Urinary bladder (tissue), 4 donors: Measurements from ENCODE around the gene TMEM125. TPM values are rescaled to one million over a fixed set of nuclear protein-coding genes. Genes with fewer than 3 reads are reported as not detected.

Source experiments
- DNase-seq: peaks from one replicate; pipeline ENCODE4 v3.0.0-alpha.2; 2015; ENCODE audit errors: extremely low spot score
- H3K27ac ChIP-seq: one replicate; pipeline ENCODE4 v1.5.1; 2013; ENCODE audit warnings: low read depth, mild to moderate bottlenecking, moderate library complexity
- H3K36me3 ChIP-seq: one replicate; pipeline ENCODE4 v1.6.1; 2013; ENCODE audit warnings: mild to moderate bottlenecking, moderate library complexity; ENCODE audit not compliant: insufficient read depth
- H3K4me1 ChIP-seq: one replicate; pipeline ENCODE4 v1.6.1; 2013; ENCODE audit warnings: mild to moderate bottlenecking, moderate library complexity; ENCODE audit not compliant: insufficient read depth
- H3K4me3 ChIP-seq: one replicate; pipeline ENCODE4 v1.5.1; 2013; ENCODE audit warnings: low read depth, low read length
- WGBS: extraction: QIAGEN DNeasy Blood & Tissue Kit; methylation state at CpG from one replicate; pipeline ENCODE4 v1.1.7; 2013; 5-methylcytosine and 5-hydroxymethylcytosine counted together
- polyA plus RNA-seq: library from polyadenylated mRNA; stranded (reverse); fragments of 200-250 nt; gene quantifications from one replicate; pipeline ENCODE4 v1.2.3, GENCODE V29; 2013
- total RNA-seq: library from RNA; depleted of rRNA; stranded (reverse); fragments of >200 nt; gene quantifications from one replicate; pipeline ENCODE4 v1.2.3, GENCODE V29; 2014
- donor health status: healthy with polysubstance abuse.
- donor health status: healthy.

TMEM125 gene
- total and polyA plus RNA-seq, 2 donors = 0.32 to 0.47 TPM

DNA sequence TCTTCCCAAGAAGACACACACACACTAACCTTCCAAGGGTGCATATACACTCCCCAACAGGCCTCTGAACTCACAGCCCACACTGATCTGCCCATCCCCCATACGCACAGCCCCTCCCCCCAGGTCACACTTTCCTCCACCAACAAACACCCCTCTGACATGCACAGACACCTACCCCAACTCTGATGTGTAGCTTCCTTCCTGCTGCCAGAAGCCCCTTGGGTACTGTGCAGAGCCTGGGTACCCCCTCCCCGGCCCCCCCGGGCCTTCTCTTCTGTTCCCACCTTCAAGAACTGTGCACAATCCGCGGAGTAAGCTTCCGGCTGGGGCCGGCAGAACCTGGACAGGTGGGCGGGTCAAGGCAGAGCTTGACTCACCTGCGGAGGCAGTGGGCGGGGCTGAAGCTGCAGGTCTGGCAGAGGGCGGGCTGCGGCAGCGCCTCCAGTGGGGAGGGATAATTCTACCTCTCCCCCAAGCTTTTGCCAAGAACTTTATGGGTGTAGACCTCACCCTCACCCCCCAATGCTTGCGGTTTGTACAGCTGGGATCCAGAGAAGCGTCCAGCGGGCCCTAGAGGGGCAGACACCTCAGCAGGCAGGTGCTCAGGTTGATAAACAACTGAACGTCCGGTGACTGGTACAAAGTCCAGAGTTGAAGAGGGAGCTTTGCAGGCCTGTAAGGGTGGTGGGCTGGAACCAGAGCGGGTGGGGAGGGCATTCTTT is 15.6 kb downstream of the TMEM125 start, which contains the start of gene C1orf210:
C1orf210 (minus strand) TSS at position 313 of the 722 bp plus-strand sequence. CDS start 2,311 bp downstream, outside the sequence.
- peak within 1 kb of the TSS; percentile 8 for H3K4me3 ChIP-seq
- DNase-seq = peak; percentile 37
- no peaks in the 10 kb centered on the region for H3K4me1 ChIP-seq
- 33% methylated on average over 19 of the region's 19 CpGs for WGBS
- H3K36me3 ChIP-seq = no peaks in the 10 kb centered on the region
- H3K27ac ChIP-seq = no peak within 1 kb of the TSS

DNA sequence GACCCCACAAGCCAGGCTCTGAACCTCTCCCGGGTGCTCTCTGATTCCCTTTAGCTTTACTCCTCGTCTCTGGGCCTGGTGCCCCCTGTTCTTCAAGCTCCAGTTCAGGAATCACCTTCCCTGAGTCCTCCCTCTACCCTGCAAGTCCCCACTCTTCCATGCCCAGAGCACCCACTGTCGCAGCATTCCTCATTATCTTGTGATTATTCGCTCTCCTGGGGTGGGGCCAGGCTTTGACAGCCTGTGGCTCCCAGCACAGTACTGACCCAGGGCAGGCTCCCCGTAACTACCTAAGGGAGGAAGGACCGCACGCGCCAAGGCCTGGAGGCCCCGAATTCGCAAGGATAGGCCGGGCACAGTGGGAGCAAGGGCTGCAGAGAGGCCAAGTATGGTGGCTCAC is 16.3 kb downstream of the TMEM125 start:
- Histone ChIP-seq H3K4me3 (no peak overlapping the region), H3K27ac (no peak overlapping the region), H3K36me3 (no peaks in the 10 kb centered on the region), H3K4me1 (no peaks in the 10 kb centered on the region)
- DNase-seq = no peak
- 89% methylated on average over 11 of the region's 11 CpGs for WGBS

DNA sequence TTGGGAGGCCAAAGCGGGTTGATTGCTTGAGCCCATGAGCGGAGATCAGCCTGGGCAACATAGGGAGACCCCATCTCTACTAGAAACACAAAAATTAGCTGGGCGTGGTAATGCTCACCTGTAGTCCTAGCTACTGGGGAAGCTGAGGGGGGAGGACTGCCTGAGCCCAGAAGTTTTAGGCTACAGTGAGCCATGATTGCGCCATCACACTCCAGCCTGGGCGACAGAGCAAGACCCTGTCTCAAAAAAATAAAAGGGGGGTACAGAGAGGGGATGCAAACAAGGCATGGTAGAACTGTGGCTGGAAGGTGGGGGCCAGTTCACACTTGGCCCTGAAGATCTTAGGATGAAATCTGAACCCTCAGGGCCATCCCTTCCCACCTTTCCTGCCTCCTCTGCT is 16.8 kb downstream of the TMEM125 start:
- DNase-seq = no peak
- no peaks in the 10 kb centered on the region for H3K36me3 ChIP-seq
- WGBS = 94% methylated on average over 5 of the region's 5 CpGs
- no peaks in the 10 kb centered on the region for H3K4me1 ChIP-seq
- no peak overlapping the region for H3K4me3 ChIP-seq
- no peak overlapping the region for H3K27ac ChIP-seq

DNA sequence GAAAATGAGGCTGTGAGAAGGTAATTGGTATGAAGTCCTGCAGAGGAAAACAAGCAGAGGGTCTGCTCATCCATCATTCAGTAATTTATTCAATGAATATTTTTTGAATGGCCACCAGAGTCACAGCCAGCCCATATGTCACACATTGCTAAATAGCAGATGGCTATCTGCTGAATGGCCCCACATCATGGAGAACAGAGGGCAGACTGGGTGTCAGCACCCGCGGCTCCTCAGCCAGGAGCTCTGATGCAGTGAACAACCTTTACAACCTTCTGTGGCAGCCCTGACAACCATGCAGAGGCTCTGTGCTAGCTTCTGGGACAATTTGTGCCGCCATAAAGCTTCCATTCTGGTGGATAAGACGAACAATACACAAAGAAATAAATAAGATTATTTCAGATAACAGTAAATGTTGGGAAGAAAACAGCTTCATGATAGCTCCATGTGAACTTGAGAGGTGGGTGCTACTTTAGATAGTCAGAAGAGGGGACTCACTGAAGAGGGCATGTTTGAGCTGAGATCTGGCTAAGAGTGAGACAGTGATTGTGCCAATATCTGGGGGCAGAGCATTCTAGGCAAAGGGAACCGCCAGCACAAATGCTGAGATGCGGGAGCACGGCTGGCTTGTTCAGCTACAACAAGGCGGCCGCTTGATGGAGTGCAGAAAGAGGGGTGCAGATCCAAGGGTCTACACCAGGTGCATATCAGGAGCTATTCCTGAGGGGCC is 18.4 kb downstream of the TMEM125 start:
- Histone ChIP-seq H3K4me1 (no peaks in the 10 kb centered on the region), H3K27ac (no peak overlapping the region), H3K4me3 (no peak overlapping the region), H3K36me3 (no peaks in the 10 kb centered on the region)
- DNase-seq = no peak
- WGBS = 89% methylated on average over 9 of the region's 9 CpGs

DNA sequence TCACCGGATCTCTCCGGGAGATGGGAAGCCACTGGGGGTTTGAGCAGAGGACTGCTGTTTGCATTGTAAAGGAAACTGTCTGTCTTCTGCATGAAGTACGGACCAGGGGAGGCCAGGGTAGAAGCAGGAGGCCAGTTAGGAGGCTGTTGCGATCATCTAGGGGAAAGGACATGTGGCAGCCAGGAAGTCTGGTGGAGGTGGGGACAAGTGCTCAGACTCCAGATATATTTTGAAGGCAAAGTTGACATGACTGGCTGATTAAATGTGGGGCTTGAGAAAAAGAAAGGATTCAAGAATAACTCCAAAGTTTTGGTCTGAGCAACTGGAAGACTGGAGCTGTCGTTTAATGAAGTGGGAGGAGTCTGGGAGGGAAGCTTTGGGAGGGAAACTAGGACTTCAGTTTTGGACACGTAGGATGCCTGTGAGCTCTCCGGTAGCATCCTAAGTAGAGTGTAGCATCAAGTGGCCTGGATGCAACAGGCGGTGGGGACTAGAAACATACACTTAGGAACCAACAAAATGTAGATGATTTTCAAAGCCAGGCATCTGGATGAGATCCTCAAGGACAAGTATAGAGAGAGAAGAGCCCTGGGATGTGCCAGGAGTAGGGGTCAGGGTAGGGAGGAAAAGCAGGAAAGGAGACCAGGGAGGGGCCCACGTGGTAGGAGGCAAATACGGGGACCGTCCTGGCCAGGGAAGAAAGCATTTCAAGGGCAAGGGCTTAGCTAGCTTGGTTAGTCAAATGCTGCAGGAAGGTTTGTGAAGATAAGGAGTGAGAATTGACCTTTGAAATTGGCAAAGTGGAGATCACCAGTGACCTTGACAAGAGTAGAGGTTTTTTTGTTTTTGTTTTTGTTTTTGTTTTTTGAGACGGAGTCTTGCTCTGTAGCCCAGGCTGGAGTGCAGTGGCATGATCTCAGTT is 19.3 kb downstream of the TMEM125 start:
- Histone ChIP-seq H3K4me3 (no peak overlapping the region), H3K27ac (no peak overlapping the region), H3K36me3 (no peaks in the 10 kb centered on the region), H3K4me1 (no peaks in the 10 kb centered on the region)
- WGBS = 69% methylated on average over 12 of the region's 12 CpGs
- no peak for DNase-seq

DNA sequence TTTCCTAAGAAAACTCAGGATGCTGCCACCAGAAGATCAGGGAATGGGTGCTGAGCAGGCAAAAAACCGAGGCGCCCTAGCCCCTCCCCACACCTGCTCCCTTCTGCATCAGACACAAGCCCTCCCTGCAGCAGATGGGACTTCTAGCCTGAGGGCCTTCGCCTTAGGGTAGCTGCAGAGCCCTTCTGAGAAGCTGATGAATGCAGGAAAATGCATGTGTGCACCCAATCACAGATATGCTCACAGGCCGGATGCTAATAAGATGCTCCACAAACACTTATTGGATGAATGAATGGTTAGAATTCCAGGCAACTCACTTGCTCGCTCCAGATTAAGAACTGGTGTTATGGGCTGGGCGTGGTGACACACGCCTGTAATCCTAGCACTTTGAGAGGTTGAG is 22.4 kb downstream of the TMEM125 start:
- WGBS = 79% methylated on average over 7 of the region's 7 CpGs
- Histone ChIP-seq H3K4me3 (no peak overlapping the region), H3K4me1 (no peaks in the 10 kb centered on the region), H3K36me3 (no peaks in the 10 kb centered on the region), H3K27ac (no peak overlapping the region)
- DNase-seq = no peak

DNA sequence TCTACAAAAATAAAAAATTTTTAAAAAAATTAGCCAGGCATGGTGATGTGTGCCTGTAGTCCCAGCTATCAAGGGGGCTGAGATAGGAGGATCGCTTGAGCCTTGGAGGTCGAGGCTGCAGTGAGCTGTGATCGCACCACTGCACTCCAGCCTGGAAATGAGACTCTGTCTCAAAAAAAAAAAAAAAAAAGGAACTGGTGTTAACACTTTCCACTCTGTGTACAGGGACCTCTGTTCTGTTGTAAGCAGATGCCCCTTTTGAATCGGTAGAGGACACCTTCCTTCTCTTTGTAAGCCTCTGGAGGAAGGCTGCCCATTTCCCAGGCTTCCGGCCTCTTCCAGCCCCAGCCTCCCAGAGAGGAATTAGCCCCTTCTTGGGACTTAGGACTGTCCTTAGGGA is 22.9 kb downstream of the TMEM125 start:
- Histone ChIP-seq H3K4me3 (no peak overlapping the region), H3K27ac (no peak overlapping the region), H3K36me3 (no peaks in the 10 kb centered on the region), H3K4me1 (no peaks in the 10 kb centered on the region)
- WGBS = 83% methylated on average over 5 of the region's 5 CpGs
- no peak for DNase-seq

DNA sequence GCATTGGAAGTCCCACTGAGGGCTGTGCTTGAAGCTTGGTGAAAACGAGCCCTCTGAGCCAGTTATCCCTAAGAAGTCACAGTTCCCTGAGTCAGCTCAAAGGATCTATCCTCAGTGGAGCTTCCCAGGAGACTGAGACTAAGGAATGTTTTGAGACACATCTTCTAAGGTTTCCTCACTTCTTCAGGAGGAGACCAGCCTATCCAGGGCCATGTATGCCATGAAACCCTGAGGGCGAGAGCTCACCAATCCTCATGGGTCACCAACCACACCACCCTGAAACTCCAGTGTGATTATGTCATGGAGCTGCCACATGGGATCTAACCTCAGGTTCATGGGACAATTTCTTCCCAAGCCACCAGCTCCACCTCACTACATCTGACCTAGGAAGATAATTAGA is 23.4 kb downstream of the TMEM125 start:
- Histone ChIP-seq H3K36me3 (no peaks in the 10 kb centered on the region), H3K4me1 (no peaks in the 10 kb centered on the region), H3K4me3 (no peak overlapping the region), H3K27ac (no peak overlapping the region)
- WGBS = 88% methylated on average over 2 of the region's 2 CpGs
- no peak for DNase-seq

DNA sequence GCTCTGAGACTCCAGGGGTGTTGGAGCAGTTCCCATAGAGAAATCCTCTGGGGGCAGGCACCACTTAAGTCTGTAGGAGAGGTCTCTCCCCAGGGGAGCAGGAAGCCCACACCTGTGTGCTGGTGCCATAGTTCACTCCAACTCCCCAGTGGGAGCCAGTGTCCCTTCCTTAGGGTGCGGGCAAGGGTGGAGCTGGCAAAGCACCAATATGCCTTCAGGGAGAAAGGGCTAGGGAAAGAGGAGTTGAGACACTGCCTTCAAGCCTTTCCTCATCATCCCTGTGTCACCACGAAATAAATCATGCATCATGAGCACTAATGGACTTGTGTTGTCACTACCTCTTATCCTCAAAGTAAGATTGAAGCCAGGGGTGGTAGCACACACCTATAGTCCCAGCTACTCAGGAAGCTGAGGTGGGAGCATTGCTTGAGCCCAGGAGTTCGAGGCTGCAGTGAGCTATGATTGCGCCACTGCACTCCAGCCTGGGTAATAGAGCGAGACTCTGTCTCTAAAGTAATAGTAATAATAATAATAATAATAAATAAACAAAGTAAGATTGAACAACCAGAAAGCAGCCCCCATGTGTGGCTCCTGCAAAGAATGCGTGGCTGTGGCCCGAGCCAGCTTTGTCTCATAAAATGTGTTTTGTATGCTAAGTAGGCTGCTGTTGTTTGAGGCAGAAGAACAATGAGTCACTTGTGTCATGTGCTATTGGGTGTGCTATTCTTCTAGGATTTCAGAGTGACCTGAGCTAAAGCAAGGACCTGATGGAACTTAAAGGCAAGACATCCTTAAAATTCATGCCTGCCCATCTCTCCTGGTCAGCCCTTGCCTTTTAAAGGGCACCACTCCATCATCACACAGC is 24.3 kb downstream of the TMEM125 start:
- Histone ChIP-seq H3K4me3 (no peak overlapping the region), H3K36me3 (no peaks in the 10 kb centered on the region), H3K4me1 (no peaks in the 10 kb centered on the region), H3K27ac (no peak overlapping the region)
- WGBS = 79% methylated on average over 7 of the region's 7 CpGs
- DNase-seq = no peak

DNA sequence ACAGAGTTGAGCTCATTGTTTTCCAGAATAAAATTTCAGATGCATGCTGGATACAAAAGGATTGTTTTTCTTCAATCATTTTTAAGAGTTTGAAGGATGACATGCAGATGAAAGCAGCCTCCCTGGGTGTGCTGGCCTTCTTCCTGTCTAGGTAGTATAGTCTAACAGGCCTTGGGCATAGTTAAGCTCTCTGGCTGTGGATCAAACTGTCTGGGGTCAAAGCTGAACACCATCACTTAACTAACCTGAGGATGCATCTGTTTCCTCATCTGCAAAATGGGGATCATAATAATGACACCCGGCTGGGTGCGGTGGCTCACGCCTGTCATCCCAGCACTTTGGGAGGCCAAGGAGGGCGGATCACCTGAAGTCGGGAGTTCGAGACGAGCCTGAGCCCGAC is 25.0 kb downstream of the TMEM125 start:
- H3K4me3 ChIP-seq = no peak overlapping the region
- no peak for DNase-seq
- H3K27ac ChIP-seq = no peak overlapping the region
- WGBS = 84% methylated on average over 8 of the region's 8 CpGs
- H3K36me3 ChIP-seq = no peaks in the 10 kb centered on the region
- H3K4me1 ChIP-seq = no peaks in the 10 kb centered on the region

DNA sequence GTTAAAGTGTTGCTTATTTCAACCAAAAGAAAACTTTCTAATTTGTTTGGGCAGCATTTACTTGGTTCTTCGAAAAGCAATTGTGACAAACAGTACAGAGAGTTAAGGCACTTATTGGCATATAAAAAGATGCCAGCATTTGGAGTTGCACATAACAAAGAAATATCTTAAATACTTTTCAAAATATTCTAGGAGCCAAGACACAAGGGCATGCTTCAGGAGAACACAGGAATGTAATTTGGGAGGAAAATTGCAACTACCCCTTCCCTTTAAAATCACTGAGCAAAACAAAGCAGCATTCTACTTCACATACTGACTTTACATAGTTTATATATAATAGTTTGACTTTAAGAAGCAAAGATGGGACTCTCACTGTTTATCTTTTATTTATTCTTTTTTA is 26.4 kb downstream of the TMEM125 start:
- 72% methylated on average over 1 of the region's 1 CpG for WGBS
- Histone ChIP-seq H3K27ac (no peak overlapping the region), H3K4me1 (no peaks in the 10 kb centered on the region), H3K4me3 (no peak overlapping the region), H3K36me3 (no peaks in the 10 kb centered on the region)
- no peak for DNase-seq

DNA sequence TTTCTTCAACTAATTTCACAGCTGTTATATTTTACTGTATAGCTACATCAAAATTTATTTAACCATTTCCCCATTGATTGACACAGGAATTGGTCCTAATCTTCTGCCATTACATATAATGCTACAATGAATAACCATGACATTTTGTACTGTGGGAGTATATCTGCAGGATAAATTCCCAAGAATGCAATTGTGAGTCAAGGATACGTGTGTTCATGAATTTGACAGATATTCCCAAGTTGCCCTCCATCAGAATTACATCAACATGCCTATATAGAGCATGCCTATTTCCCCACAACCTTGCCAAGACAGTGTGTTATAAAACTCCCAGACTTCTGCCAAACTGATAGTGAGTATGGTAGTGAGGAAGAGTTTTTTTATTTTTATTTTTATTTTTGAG is 28.3 kb downstream of the TMEM125 start:
- WGBS = 79% methylated on average over 1 of the region's 1 CpG
- Histone ChIP-seq H3K27ac (no peak overlapping the region), H3K4me1 (no peaks in the 10 kb centered on the region), H3K4me3 (no peak overlapping the region), H3K36me3 (no peaks in the 10 kb centered on the region)
- DNase-seq = no peak

DNA sequence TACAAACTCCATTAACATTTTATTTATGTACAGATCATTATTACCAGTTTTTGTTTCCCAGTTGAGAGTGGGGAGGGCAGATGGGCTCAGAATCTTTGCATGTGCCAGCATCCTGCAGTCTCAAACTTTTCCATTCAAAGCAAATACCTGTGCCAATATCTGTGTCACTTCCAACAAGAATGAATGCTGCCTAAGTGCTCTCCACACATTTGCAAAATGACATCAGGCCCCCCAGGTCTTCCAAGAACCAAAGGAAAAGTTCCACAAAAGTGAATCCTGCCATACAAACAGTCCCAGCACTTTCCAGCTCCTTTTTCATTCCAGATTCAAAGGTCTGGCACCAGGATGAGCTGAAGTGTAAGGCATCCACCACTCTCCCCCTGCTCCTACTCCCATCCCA is 29.3 kb downstream of the TMEM125 start:
- H3K27ac ChIP-seq = no peak overlapping the region
- no peaks in the 10 kb centered on the region for H3K4me1 ChIP-seq
- no peaks in the 10 kb centered on the region for H3K36me3 ChIP-seq
- DNase-seq = no peak
- H3K4me3 ChIP-seq = no peak overlapping the region
